ENCODE data around the gene ADCY7.

DNA sequence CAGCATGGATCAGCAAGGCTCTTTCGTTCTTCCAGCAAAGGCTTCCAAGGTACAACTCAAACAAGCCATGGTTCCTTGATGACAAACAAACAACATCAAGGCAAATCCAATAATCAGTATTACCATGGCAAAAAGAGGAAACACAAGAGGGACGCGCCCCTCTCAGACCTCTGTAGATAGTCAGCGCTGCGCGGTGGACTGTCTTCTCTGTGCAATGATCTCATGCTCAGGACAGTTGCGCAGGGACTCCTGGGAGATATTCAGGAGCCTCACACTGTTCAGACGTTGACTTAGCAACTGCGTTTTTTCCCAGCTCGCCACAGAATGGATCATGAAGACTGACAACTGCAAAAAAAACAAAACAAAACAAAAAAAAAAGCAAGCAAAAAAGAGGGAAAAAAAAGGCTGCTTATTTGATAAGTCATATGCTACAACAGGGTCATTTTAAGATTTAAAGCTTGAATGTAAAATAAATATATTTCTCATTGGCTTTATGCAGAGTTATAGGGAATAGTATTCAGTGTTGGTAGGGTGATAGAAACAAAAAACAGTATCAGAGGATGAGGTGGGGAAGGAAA lies 37.1 kb upstream of the ADCY7 start:
- TF ChIP-seq POLR2A (IDR thresholded peaks at IDR 0.05), result no peak
- TF ChIP-seq, protein P1, sequence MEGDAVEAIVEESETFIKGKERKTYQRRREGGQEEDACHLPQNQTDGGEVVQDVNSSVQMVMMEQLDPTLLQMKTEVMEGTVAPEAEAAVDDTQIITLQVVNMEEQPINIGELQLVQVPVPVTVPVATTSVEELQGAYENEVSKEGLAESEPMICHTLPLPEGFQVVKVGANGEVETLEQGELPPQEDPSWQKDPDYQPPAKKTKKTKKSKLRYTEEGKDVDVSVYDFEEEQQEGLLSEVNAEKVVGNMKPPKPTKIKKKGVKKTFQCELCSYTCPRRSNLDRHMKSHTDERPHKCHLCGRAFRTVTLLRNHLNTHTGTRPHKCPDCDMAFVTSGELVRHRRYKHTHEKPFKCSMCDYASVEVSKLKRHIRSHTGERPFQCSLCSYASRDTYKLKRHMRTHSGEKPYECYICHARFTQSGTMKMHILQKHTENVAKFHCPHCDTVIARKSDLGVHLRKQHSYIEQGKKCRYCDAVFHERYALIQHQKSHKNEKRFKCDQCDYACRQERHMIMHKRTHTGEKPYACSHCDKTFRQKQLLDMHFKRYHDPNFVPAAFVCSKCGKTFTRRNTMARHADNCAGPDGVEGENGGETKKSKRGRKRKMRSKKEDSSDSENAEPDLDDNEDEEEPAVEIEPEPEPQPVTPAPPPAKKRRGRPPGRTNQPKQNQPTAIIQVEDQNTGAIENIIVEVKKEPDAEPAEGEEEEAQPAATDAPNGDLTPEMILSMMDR (IDR thresholded peaks at IDR 0.05), result no peak
- TF ChIP-seq EP300 (IDR thresholded peaks at IDR 0.05), result no peak
- no peak for TF ChIP-seq POLR2AphosphoS5 (IDR thresholded peaks at IDR 0.05)
